Keratinocyte (primary cell): ENCODE data around the gene NIBAN1.

Experiments
- CTCF ChIP-seq, 3 experiments: IDR thresholded peaks in 1 of 3; conservative IDR thresholded peaks in 1 of 3; optimal IDR thresholded peaks in 1 of 3; 2 replicates in 2 of 3; 3 replicates in 1 of 3; pipeline versions ENCODE3 to v1.5.1; 2011; ENCODE audit warnings: low read length in 3 of 3, mild to moderate bottlenecking in 3 of 3, moderate library complexity in 2 of 3, control low read depth in 1 of 3, inconsistent platforms in 1 of 3; ENCODE audit not compliant: insufficient read depth in 2 of 3; ENCODE audit errors: extremely low read depth in 1 of 3
- EZH2 ChIP-seq: IDR thresholded peaks from one replicate; pipeline ENCODE4 v1.6.1; 2012; ENCODE audit warnings: inconsistent platforms, mild to moderate bottlenecking, low read length, moderate library complexity

- no peak for TF ChIP-seq CTCF (optimal IDR thresholded peaks at IDR 0.05 in 1 of 3, IDR thresholded peaks at IDR 0.05 in 1 of 3, conservative IDR thresholded peaks at IDR 0.05 in 1 of 3; ENCODE audit: extremely low read depth in 1 of 3, insufficient read depth in 2 of 3, low read length in 3 of 3)
- no peak for TF ChIP-seq EZH2
These were observed 34.5 kb upstream of the NIBAN1 start for GRCh38 chr1:185008838-185009237.
